GM19397 (cell line): Measurements from ENCODE around the gene EVL.

Experiments
- ATAC-seq: cut with Tn5 transposase; IDR thresholded peaks from one replicate; pipeline ENCODE4 v1.9.1; 2021; ENCODE audit warnings: mild to moderate bottlenecking, moderate library complexity; ENCODE audit not compliant: unreplicated experiment

Gene EVL

DNA sequence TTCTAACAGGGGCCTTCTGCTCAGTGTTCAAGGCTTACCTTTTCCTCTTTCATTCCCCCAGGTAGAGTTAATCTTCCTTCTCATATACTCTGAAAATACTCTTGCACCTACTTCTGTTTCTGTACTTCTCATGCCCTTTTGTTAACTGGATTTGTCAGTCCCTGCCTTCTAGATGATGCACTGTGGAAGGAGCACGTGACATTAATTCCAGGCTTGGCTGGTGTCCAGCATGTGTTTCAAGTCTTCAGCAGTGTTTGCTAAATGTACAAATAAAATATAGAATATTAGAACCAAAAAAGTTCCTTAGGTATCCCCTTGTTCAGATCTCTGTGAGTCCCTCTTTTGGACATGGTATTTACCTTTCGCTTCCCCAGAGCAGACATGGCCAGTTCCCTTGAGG lies 27.9 kb upstream of the EVL start:
- ATAC-seq = no peak

DNA sequence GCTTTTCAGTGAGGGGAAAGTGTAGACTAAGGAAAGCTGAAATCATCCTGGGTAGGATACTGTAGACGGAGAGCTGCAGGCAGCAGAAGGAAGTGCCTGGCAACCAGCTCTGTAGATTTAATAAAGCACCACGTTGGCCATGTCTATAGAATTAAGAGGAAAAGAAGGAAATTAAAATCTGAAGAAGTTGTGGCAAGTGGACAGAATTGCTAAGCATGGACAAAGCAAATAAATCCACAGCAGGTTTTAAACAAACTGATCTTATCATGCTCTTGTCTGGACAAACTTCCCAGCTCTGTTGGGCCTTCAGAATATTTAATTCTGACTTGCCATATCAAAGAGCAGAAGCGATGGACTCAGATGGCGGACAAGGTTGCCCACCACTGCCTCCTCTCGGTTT lies 27.2 kb upstream of the EVL start:
- ATAC-seq = no peak

DNA sequence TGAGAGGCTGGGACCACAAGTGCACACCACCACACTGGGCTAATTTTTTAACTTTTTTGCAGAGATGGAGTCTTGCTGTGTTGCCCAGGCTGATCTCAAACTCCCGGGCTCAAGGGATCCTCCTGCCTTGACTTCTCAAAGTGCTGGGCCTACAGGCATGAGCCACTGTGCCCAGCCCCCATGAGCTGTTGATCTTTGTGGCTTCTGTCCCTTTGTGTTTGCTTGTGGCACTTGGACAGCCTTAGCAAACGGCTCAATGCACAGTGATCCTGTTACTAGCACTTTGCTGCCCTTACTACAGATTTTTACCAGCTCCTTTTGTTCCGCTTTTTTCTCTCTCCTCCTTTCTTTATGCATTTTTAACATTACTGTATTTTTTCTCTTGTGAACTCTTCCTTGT lies 25.3 kb upstream of the EVL start:
- ATAC-seq = no peak

DNA sequence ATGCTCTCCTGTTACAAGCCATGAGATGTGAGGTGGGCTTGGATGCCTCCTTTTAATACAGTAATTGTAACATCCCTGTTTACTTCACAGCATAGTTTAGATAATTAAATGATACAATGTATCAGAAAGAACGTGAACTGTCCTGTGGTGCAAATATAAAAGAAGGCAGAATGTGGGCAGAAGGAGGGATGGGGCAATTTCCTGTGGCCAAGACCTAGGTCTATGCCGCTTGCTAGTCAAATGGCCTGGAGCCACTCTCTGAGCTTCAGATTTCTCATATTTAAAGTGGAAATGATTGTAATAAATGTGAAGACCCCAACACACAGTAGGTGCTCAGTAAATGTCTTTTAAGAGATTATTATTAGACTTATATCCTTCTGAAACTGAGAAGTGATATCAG lies 24.0 kb upstream of the EVL start:
- ATAC-seq = no peak

DNA sequence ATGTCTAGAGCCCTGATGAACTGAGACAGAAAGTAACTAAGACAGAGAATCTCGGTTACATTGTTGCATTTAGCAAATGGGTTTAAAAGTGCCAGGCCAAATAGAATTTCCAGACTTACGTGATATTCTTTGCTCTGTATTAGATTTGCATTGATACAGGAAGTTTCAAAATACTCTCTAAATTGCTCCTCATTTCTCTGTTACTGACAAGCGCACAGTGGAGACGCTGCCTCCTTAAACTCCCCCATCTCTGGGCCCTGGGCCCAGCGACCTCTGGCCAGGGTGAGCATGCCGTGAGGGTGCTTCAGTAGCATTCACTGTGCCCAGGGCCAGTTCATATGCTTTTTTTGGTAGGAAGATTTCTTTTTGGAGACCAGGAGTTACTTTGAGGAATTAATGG lies 22.9 kb upstream of the EVL start:
- ATAC-seq = no peak

DNA sequence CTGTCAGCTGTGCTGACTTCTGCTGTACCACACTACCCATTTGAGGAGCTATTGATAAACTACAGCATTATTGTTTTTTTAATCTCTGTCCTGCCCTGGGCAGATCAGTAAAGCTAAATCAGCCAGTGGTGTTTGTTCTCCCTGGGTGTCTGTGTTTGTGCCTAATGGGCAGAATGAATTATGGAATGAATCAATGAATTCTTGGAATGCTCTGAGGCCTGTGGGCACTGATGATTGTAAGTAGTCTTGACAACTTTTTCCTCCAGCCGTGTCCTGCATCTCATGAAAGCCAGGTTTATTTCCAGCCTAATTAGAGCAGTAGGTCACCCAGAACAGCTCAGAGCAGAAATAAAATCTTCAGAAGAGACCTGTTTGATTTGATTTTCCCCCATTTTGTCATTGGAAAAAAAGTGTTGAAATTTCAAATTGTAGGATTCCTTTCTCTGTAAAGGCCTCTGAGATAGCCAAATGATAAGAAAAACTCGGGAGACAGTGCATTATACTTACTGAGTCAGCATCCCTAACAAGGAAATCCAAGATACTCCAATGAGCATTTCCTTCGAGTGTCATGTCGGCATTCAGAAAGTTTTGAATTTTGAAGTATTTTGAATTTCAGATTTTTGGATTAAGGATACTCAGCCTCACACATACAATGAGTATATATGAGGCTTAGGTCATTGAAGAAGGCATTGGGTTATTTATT lies 19.4 kb upstream of the EVL start:
- ATAC-seq = no peak

DNA sequence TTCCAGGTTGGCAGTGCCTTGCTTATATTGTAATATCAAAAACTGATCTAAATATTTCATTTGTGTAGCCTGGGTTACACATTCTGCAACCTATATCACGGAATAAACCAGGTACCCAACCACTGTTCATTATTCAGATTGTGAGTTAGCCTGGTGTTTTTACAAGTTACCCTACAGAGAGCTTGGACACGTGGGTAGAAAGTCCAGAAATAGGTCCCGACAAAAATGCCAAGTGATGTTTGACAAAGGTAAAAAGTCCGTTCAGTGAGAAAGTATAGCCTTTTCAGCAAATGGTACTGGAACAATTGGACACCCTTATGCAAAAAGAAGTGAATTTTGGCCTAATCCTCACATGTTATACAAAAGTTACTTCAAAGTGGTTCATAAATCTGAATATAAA lies 17.6 kb upstream of the EVL start:
- no peak for ATAC-seq

DNA sequence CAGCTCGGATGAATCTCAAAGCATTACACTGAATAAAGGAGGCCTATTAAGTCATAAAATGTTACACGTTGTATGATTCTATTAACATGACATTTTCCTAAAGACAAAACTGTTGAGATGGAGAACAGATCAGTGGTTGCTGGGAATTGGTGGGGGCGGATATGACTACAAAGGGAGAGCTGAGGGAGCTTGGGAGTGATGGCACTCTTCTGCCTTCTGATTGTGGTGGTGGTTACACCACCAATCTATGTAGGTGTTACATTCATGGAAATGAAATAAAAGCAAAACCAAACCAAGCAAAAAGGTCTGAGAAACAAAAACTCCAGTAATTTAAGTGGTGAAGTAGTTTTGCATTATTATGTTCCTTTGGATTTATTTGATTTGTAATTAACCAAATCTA lies 16.4 kb upstream of the EVL start:
- no peak for ATAC-seq

DNA sequence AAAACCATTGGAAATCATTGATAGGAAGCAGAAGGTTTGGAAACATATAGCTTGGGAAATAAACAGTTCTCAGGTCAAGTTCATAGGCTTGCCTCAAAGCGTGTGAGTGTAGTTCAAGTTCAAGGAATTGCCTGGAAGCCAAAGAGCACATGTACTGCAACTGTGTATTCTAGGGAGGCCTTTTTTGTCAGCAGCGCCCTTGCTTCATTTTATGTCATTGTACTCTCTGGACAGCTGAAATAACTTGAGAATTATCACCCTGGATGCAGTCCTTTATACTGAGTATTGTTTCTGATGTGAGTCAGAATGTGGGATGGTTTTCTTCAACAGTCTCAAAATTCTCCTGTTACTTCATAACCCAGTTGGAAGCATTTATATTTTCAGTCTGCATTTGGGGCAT lies 16.0 kb upstream of the EVL start:
- no peak for ATAC-seq

DNA sequence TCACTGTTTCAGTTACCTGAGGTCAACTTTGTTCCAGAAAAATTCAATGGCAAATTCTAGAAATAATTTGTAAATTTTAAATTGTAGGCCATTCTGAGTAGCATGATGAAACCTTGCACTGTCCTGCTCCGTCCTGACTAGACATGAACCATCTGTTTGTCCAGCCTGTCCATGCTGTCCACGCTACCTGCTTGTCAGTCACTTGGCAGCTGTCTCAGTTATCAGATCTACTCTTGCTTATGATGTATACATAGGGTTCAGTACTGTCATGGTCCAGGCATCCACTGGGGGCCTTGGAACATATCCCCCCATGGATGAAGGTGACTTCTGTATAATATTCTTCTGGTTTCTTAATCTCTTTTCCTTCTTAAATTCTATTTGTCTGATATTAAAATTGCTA lies 14.1 kb upstream of the EVL start:
- ATAC-seq = no peak

DNA sequence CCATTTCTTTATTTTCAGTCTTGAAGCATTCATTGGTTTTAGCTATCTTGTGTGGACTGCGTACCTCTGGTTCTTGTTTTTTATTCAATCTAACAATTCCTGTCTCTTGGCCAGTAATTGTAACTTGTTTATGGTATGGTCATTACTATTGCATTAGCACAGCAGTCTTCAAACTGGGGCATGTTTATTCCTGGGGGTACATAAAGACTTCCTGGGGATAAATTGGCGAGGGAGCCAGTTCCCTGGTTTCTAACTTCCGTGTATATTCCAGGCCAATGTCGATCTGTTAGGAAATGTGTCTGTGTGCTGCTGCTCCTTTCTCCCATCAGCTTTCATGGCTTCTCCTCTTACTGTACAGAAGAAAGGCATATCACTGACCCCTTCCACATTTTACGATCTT lies 13.7 kb upstream of the EVL start:
- ATAC-seq = no peak

DNA sequence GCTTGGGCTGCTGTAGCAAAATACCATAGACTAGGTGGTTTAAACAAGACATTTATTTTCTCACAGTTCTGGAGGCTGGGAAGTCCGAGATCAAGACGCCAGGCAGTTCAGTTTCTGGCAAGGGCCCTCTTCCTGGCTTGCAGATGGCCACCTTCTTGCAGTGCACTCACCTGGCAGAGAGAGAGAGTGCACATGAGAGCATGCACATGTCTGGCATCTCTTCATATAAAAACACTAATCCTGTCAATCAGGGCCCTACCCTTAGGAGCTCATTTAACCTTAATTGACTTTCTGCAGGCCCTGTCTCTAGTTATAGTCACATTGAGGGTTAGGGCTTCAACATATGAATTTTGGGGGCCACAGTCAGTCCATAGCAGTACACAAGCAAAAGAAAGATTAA lies 12.4 kb upstream of the EVL start:
- ATAC-seq = no peak

DNA sequence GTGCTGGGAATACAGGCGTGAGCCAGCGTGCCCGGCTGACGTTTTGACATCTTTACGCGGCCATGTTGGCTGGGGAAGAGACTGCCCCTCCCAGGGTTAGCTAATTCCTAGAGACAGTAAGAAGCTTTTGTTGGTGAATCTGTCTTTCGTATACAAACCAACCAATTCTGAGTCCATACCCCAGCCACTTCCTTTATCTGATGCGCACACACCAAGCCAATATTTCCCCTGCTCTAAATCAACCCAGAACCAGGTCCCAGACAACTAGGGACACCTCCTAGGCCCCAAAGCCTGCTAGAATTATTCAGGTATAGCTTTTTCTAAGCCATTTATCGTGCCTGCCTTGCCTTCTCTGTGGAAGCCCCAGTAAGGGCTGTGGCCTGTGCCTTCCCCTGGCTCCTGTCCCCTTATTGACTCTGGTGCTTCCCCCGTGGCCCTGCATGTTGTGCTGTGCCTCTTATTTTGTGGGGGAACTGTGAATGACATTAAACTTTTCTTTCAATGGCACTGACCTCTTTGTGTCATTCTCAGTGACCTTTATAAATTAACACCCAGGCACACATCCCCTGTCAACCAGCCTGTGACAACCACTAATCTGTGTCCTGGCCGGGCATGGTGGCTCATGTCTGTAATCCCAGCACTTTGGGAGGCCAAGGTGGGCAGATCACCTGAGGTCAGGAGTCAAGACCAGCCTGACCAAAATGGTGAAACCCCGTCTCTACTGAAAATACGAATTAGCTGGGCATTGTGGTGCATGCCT lies 10.7 kb upstream of the EVL start:
- no peak for ATAC-seq

DNA sequence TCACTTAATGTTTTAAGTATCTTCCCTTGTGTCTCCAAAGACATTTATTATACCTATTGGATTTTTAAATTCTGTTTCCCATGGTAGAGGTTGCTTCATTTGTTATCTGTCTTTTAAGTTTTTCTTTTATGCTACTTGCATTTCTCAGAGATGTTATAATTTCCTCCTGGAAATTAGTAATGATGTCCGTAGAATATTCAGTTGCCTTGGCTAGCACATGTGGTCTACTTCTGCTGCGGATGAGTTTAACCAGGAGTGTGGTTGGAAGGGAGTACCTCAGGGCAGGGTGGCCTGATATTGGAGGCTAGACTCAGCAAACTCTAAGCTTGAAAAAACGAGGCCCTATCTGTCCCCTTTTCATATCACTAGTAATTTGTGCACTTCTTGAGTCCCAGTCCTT lies 8.8 kb upstream of the EVL start:
- no peak for ATAC-seq

DNA sequence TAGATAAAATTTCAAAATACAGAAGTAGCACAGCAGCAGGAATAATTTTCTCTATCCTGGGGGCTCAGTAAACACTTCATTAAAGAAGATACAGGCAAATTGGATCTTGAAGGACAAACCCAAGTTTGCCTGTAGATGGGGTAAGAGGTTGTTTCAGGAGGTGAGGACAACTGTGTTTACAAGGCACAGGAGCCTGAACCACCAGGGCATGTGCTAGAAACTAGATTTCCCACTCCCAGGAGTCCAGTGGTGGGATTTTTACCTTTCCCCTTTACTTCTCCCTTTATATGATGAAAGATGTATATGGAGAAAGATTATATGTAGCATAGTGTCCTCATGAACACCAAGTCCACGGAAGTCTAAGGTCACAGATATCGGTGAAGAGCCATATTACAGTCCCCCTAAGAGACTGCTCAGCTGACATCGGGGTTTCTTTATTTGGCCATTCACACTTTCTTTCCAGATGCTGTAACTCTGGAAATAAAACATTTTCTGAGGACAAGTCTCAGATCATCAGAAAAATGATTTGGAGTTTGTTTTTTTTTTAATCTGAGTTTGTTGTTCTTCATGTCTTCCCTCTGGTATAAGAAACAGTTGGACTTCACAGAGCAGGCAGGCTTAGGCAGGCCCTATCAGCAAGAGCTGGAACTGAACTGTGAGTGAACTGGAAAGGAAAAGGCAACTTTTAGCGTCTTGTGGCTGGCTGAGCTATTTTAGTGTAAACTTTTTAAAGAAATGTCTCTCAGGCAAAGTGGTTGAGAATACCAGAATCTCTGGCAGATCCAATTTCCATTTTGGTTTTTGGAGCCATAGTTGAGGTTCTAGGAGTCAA lies 8.0 kb upstream of the EVL start:
- ATAC-seq = no peak

DNA sequence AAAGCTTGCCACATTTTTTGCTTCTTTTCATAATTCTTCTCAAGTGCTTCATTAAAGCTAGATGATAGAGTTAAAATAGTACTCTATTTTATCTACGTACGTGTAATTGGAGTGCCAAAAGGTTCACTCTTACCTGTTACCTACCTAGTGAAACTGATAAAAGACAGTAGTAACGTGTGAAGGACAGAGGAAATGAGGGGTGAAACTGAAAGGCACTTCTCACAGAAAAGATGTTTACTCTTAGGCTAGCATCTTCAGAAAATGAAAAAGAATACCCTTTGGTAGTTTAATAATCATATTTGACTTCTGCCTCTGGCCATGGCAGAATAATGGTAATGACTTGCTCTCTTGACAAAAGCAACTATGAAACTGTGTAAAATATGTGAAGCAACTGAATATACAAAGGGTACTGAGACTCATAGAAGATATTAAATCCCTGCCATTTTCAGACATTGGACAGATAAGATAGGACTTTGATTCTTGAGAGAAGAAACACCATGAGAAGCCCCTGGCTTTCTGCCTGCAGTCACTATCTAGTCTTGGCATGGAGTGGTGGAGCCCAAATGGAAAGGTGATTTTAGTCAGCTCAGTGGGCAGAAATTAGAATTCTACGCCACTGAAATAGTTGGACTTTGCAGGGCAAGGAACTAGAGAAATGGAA lies 6.3 kb upstream of the EVL start:
- no peak for ATAC-seq

DNA sequence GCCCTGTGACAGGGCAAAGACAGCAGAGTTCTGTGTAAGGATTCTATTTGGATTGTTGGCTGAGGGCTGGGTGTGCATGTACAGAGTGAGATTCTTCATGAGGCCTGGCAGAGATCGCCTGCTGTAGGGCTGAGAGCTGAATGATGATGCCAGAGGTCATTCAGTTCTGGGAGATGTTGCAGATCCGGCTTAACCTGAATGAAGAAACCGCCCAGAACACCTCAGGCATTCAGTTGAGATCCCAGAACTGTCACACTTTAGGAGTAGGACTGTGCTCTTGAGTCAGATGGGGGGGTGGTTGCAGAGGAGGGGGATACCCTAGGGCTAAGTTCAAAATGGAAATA lies 5.8 kb upstream of the EVL start:
- no peak for ATAC-seq

DNA sequence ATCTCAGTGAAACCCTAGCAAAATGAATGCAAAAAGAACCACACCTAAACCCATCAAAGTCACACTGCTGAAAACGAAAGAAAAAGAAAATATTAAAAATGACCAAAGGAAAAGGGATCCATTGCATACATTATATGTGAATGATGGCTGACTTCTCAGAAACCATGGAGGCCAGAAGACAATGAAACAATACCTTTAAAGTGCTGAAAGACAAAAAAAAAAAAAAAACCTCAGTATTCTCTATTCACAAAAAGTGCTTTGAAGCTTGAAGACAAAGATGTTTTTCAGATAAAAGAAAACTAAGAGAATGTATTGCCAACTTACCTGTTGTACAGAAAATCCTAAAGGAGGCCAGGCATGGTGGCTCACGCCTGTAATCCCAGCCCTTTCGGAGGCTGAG lies 4.5 kb upstream of the EVL start:
- no peak for ATAC-seq

DNA sequence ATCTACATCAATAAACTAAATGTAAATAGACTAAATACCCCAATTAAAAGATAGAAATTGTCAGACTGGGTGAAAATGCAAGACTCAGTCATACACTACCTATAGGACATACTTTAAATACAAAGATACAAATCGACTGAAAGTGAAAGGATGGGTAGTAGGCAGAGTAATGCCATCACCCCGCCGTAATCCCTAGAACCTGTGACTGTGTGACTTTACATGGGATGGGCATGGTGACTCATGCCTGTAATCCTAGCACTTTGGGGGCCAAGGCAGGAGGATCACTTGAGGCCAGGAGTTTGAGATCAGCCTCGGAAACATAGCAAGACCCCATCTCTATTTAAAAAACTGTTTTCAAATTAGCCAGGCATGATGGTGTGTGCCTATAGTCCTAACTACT lies 2.6 kb upstream of the EVL start:
- ATAC-seq = no peak

DNA sequence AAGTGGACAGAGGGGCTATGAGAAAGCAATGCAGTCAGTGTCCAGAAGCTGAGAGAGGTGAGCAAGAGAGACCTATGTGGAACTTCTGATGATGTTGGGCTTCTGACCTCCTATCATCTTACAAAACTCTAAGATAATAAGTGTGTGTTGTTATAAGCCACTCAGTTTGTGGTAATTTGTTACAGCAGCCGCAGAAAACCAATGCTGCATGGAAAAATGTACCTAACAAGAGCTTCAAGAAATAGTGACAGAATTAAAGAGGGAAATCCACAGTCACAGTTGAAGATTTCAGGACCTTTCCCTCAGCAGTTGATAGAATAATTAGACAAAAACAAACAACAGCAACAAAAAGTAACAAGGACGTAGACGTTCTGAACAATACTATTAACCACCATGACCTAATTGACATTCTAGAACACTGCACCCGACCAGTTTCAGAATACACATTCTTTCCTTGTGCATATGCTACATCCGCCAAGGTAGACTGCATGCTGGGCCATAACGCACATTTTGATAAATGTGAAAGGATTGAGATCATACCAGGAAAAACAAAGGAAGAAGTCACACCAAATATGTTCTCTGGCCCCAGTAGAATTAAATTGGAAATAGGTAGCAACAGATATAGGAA lies 1.8 kb upstream of the EVL start:
- no peak for ATAC-seq
